Measurements from ENCODE around the gene NLGN1. TPM values are rescaled to one million over a fixed set of nuclear protein-coding genes. Genes with fewer than 3 reads are reported as not detected.

The NLGN1 gene
- total RNA-seq, 1 experiment from 2014 or later, result not detected

DNA sequence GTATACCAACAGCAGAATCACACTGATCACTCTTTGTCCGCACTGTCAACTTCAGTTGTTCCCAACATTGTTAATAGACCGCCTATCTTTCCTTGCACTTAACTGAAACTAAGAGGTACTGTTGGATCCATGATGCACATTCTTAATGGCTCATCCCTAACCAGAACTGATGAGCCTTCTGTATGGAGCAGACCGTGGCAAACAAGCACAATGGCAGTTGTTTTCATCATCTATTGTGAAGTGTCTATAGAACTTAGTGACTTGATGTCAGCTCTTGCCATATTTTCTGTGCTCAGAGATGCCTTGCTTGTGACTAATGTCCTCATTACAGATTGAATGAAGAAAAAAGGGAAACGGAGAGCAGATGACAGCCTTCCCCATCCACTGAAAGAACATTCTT lies 347.4 kb downstream of the NLGN1 start:
- CTCF ChIA-PET, result interaction anchor here (1.4 kb wide), 1 partner anchor 16 kb away, joined by 3 read pairs; no protein-coding TSS in a partner anchor
- Histone ChIP-seq H3K27me3 (ENCODE audit: insufficient read depth, low read length) (no peaks in the 10 kb centered on the region), H2AFZ (ENCODE audit: low read depth, low read length, poor library complexity, severe bottlenecking) (no peak overlapping the region), H3K9me2 (ENCODE audit: insufficient read depth) (no peaks in the 10 kb centered on the region; the same call in 1 of the 2 replicates), H3K4me2 (ENCODE audit: low read length) (no peak overlapping the region), H4K20me1 (ENCODE audit: insufficient read depth) (no peaks in the 10 kb centered on the region), H3K79me2 (ENCODE audit: insufficient read depth, low read length) (no peaks in the 10 kb centered on the region), H3K9me3 (ENCODE audit: control insufficient read depth in 1 of 2, insufficient read depth in 1 of 2, low read depth in 1 of 2, low read length in 2 of 2) (no peaks in the 10 kb centered on the region), H3K4me1 (ENCODE audit: control insufficient read depth in 1 of 2, insufficient read depth in 2 of 2, low read length in 2 of 2) (no peaks in the 10 kb centered on the region), H3K36me3 (ENCODE audit: control insufficient read depth in 1 of 2, insufficient read depth in 2 of 2, low read length in 2 of 2) (no peaks in the 10 kb centered on the region), H3K27ac (ENCODE audit: low read depth, low read length) (no peak overlapping the region), H3K4me3 (replicated peaks in 1 of 2; ENCODE audit: low read depth in 1 of 2, low read length in 2 of 2) (no peak overlapping the region), H3K9ac (ENCODE audit: low read length) (no peak overlapping the region)
- ATAC-seq (no peak), DNase-seq (ENCODE audit: low read depth, low spot score) (no peak)
- POLR2A ChIA-PET, result no interaction called here
- RAD21 ChIA-PET (ENCODE audit: low non-redundant PET in 1 of 2, low total read pairs in 2 of 2, uncharacterized antibody in 2 of 2, unreplicated experiment in 2 of 2), result no interaction called here
- intact Hi-C loops (cut with micrococcal nuclease), result no loop called here
- TF ChIP-seq, protein P1, sequence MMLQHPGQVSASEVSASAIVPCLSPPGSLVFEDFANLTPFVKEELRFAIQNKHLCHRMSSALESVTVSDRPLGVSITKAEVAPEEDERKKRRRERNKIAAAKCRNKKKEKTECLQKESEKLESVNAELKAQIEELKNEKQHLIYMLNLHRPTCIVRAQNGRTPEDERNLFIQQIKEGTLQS (IDR thresholded peaks at IDR 0.05), result no peak
- TF ChIP-seq, protein P2, sequence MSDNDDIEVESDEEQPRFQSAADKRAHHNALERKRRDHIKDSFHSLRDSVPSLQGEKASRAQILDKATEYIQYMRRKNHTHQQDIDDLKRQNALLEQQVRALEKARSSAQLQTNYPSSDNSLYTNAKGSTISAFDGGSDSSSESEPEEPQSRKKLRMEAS (IDR thresholded peaks at IDR 0.05), result no peak
- no TSS peak for BruUV-seq (replicated peaks)

DNA sequence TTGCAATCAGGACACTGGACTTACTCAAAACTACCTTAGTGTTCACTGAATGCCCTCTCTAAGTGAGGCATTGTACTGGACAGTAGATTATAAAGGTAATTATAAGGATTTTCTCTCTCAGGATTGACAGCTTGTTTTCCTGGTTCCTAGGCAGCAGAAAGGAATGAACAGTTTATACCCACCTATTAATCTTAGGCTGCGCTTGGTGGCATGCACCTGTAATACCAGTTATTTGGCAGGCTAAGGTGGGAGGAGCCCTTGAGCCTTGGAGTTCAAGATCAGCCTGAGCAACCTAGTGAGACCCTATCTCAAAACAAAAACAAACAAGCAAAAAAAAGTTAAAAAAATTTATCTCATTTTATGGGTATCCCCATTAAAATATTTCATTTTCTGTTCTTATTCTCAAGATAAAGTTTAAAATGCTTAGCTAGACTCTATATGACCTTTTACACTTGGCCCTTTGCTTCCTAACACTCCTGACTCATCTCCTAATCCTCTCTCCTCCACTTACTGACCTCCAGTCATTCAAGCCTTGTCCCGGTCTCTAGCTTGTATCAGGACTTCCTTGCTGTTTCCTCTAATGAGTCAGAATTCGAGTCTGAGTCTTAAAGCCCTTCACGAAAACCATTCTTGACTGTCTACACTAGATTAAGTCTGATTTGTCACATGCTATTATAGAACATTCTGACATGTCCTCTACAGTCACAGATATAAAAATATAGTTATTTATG lies 348.6 kb downstream of the NLGN1 start:
- Histone ChIP-seq H4K20me1 (ENCODE audit: insufficient read depth) (no peaks in the 10 kb centered on the region), H3K9me3 (ENCODE audit: control insufficient read depth in 1 of 2, insufficient read depth in 1 of 2, low read depth in 1 of 2, low read length in 2 of 2) (no peaks in the 10 kb centered on the region), H3K9ac (ENCODE audit: low read length) (no peak overlapping the region), H2AFZ (ENCODE audit: low read depth, low read length, poor library complexity, severe bottlenecking) (no peak overlapping the region), H3K4me2 (ENCODE audit: low read length) (no peak overlapping the region), H3K4me3 (replicated peaks in 1 of 2; ENCODE audit: low read depth in 1 of 2, low read length in 2 of 2) (no peak overlapping the region), H3K79me2 (ENCODE audit: insufficient read depth, low read length) (no peaks in the 10 kb centered on the region), H3K36me3 (ENCODE audit: control insufficient read depth in 1 of 2, insufficient read depth in 2 of 2, low read length in 2 of 2) (no peaks in the 10 kb centered on the region), H3K27me3 (ENCODE audit: insufficient read depth, low read length) (no peaks in the 10 kb centered on the region), H3K9me2 (ENCODE audit: insufficient read depth) (no peaks in the 10 kb centered on the region; the same call in 1 of the 2 replicates), H3K27ac (ENCODE audit: low read depth, low read length) (no peak overlapping the region), H3K4me1 (ENCODE audit: control insufficient read depth in 1 of 2, insufficient read depth in 2 of 2, low read length in 2 of 2) (no peaks in the 10 kb centered on the region)
- TF ChIP-seq ZNF274 (IDR thresholded peaks at IDR 0.05; ENCODE audit: low read depth, low read length) (no peak), POLR2AphosphoS5 (IDR thresholded peaks at IDR 0.05; ENCODE audit: low read depth, low read length) (no peak), FOSL1 (IDR thresholded peaks at IDR 0.05; ENCODE audit: low read depth) (no peak), EZH2phosphoT487 (IDR thresholded peaks at IDR 0.05; ENCODE audit: borderline replicate concordance) (no peak), ELF1 (IDR thresholded peaks at IDR 0.05; ENCODE audit: borderline replicate concordance, low read depth) (no peak), TCF7L2 (IDR thresholded peaks at IDR 0.05; ENCODE audit: borderline replicate concordance, extremely low read depth, insufficient read depth, insufficient read length) (no peak)
- TF ChIP-seq, protein P2 (IDR thresholded peaks at IDR 0.05), result no peak
- TF ChIP-seq, protein P1 (IDR thresholded peaks at IDR 0.05), result no peak
- TF ChIP-seq, protein P3, sequence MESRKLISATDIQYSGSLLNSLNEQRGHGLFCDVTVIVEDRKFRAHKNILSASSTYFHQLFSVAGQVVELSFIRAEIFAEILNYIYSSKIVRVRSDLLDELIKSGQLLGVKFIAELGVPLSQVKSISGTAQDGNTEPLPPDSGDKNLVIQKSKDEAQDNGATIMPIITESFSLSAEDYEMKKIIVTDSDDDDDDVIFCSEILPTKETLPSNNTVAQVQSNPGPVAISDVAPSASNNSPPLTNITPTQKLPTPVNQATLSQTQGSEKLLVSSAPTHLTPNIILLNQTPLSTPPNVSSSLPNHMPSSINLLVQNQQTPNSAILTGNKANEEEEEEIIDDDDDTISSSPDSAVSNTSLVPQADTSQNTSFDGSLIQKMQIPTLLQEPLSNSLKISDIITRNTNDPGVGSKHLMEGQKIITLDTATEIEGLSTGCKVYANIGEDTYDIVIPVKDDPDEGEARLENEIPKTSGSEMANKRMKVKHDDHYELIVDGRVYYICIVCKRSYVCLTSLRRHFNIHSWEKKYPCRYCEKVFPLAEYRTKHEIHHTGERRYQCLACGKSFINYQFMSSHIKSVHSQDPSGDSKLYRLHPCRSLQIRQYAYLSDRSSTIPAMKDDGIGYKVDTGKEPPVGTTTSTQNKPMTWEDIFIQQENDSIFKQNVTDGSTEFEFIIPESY (IDR thresholded peaks at IDR 0.05; ENCODE audit: extremely low read depth, insufficient replicate concordance, low read length), result no peak
- TF ChIP-seq, protein P4, sequence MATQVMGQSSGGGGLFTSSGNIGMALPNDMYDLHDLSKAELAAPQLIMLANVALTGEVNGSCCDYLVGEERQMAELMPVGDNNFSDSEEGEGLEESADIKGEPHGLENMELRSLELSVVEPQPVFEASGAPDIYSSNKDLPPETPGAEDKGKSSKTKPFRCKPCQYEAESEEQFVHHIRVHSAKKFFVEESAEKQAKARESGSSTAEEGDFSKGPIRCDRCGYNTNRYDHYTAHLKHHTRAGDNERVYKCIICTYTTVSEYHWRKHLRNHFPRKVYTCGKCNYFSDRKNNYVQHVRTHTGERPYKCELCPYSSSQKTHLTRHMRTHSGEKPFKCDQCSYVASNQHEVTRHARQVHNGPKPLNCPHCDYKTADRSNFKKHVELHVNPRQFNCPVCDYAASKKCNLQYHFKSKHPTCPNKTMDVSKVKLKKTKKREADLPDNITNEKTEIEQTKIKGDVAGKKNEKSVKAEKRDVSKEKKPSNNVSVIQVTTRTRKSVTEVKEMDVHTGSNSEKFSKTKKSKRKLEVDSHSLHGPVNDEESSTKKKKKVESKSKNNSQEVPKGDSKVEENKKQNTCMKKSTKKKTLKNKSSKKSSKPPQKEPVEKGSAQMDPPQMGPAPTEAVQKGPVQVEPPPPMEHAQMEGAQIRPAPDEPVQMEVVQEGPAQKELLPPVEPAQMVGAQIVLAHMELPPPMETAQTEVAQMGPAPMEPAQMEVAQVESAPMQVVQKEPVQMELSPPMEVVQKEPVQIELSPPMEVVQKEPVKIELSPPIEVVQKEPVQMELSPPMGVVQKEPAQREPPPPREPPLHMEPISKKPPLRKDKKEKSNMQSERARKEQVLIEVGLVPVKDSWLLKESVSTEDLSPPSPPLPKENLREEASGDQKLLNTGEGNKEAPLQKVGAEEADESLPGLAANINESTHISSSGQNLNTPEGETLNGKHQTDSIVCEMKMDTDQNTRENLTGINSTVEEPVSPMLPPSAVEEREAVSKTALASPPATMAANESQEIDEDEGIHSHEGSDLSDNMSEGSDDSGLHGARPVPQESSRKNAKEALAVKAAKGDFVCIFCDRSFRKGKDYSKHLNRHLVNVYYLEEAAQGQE (IDR thresholded peaks at IDR 0.05; ENCODE audit: low read depth), result no peak
- ChIA-PET CTCF (no interaction called here), RAD21 (ENCODE audit: low non-redundant PET in 1 of 2, low total read pairs in 2 of 2, uncharacterized antibody in 2 of 2, unreplicated experiment in 2 of 2) (no interaction called here), POLR2A (no interaction called here)
- DNase-seq (ENCODE audit: low read depth, low spot score), result no peak
- ATAC-seq, result peak; percentile 60; the same call in 1 of the 2 replicates
- intact Hi-C loops (cut with micrococcal nuclease), result no loop called here
- BruUV-seq (replicated peaks), result no TSS peak
